ENCODE data around the gene KRT35.

GRCh38 chr17:41481036-41481435 is at the start of gene KRT35:
- TF ChIP-seq CTCF (IDR thresholded peaks at IDR 0.05 in 4 of 5, conservative IDR thresholded peaks at IDR 0.05 in 1 of 5), result no peak
- TF ChIP-seq POLR2A (IDR thresholded peaks at IDR 0.05), result no peak

All from gastrocnemius medialis (tissue), 4 donors.